Mucosa of descending colon (tissue), 3 donors: ENCODE results near the gene MIPOL1. TPM values are rescaled to one million over a fixed set of nuclear protein-coding genes. Genes with fewer than 3 reads are reported as not detected.
"Not testable (repeated sequence)": the region's sequence is repeated elsewhere in the genome, so short reads cannot be mapped to it uniquely, and the experiment has no call there.

Experiments used
- ATAC-seq: fragments of 200-7000 bp; cut with Tn5 transposase; one replicate; pipeline ENCODE4 v1.9.1; 2020; ENCODE audit warnings: mild to moderate bottlenecking, moderate library complexity
- DNase-seq, 3 donors: peaks; one replicate each; pipeline ENCODE4 v3.0.0-alpha.2; 2020
- H3K36me3 ChIP-seq: fragments of 200-600 bp; one replicate; pipeline ENCODE4 v1.8.0; 2021; ENCODE audit warnings: low read depth, mild to moderate bottlenecking
- H3K4me1 ChIP-seq: fragments of 200-600 bp; one replicate; pipeline ENCODE4 v1.8.0; 2021; ENCODE audit warnings: low read depth, mild to moderate bottlenecking
- H3K4me3 ChIP-seq: fragments of 200-600 bp; one replicate; pipeline ENCODE4 v1.8.0; 2021; ENCODE audit warnings: mild to moderate bottlenecking
- H3K9me3 ChIP-seq: fragments of 200-600 bp; one replicate; pipeline ENCODE4 v1.8.0; 2021; ENCODE audit warnings: mild to moderate bottlenecking
- CTCF ChIP-seq: fragments of 200-600 bp; IDR thresholded peaks from one replicate; pipeline ENCODE4 v1.8.0; 2022; ENCODE audit warnings: antibody characterized with exemption, mild to moderate bottlenecking
- intact Hi-C, 2 donors: fragments of 100-400 bp; cut with DNase I in 1 of 2; cut with micrococcal nuclease in 1 of 2; formaldehyde crosslinking; loops; one replicate each; pipeline versions ENCODE4 v1.11.0 to v1.11.1; 2022; cut with DNase I, micrococcal nuclease
- total RNA-seq, 3 donors: library from RNA; stranded (reverse); fragmentation: NEBNext Ultra II Directional in 2 of 3; extraction: Animal tissue kit (Norgen Biotek cat#: 25700) in 2 of 3; gene quantifications; one replicate each; pipeline versions ENCODE4 v1.2.1 to v1.2.4, GENCODE V29; 2021 to 2023
- donor health status: DM: no; HTN: no; CAD: no; lungs with moderate emphysema.
- donor health status: DM: no; HTN: no; CAD: no.
- donor health status: DM: no; HTN: yes; CAD: no.

Gene MIPOL1
- total RNA-seq, 3 donors from 2014 or later, result 5.5 to 12.0 (median 11.7) TPM

GRCh38 chr14:37185670-37186069, 12.1 kb upstream of the MIPOL1 start:
- no peak overlapping the region for H3K4me3 ChIP-seq
- intact Hi-C loops, result no loop called here
- no peak for ATAC-seq
- no peaks in the 10 kb centered on the region for H3K9me3 ChIP-seq
- DNase-seq, result no peak
- no peaks in the 10 kb centered on the region for H3K4me1 ChIP-seq
- no peaks in the 10 kb centered on the region for H3K36me3 ChIP-seq
- TF ChIP-seq CTCF, result no peak

DNA sequence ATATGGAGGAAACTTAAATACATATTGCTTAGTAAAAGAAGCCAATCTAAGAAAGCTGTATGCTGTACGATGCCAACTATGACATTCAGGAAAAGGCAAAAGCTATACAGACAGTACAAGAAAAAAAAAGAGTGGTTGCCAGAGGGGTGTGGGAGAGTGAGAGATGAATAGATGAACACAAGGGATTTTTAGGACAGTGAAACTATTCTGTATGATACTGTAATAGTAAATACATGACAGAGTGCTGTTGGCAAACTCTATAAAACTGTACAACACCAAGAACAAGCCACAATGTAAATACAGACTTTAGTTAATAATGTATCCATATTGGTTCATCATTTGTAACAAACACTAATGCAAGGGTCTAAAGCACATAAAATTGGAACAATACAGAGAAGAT, 10.9 kb upstream of the MIPOL1 start:
- no peak for DNase-seq
- Histone ChIP-seq H3K4me1 (no peaks in the 10 kb centered on the region), H3K4me3 (no peak overlapping the region), H3K36me3 (no peaks in the 10 kb centered on the region), H3K9me3 (no peaks in the 10 kb centered on the region)
- no peak for TF ChIP-seq CTCF
- intact Hi-C loops, result no loop called here
- no peak for ATAC-seq

DNA sequence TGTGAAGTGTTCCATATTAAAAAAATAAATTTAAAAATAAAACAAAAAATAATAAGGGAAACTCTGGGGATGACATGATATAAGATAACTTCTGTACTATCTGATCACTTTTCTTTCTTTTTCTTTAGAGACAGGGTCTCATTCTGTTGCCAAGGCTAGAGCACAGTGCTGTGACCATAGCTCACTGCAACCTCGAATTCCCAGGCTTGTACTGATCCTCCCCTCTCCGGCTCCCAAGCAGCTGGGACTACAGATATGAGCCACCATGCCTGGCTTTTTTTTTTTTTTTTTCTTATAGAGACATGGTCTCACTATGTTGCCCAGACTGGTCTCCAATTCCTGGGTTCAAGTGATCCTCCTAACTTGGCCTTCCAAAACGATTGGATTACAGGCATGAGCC, 10.4 kb upstream of the MIPOL1 start:
- H3K4me1 ChIP-seq, result no peaks in the 10 kb centered on the region
- no peaks in the 10 kb centered on the region for H3K36me3 ChIP-seq
- TF ChIP-seq CTCF, result no peak
- ATAC-seq (no peak), DNase-seq (no peak)
- no peak overlapping the region for H3K4me3 ChIP-seq
- no peaks in the 10 kb centered on the region for H3K9me3 ChIP-seq
- intact Hi-C loops, result no loop called here

GRCh38 chr14:37187840-37188577, 9.7 kb upstream of the MIPOL1 start:
- H3K4me3 ChIP-seq, H3K36me3 ChIP-seq, H3K9me3 ChIP-seq, ATAC-seq, intact Hi-C loops, DNase-seq, H3K4me1 ChIP-seq: not testable (repeated sequence)

GRCh38 chr14:37189733-37190132, 8.0 kb upstream of the MIPOL1 start:
- H3K4me3 ChIP-seq, H3K36me3 ChIP-seq, DNase-seq, H3K9me3 ChIP-seq, intact Hi-C loops, H3K4me1 ChIP-seq, ATAC-seq: not testable (repeated sequence)

GRCh38 chr14:37194698-37195097, 3.0 kb upstream of the MIPOL1 start:
- Histone ChIP-seq H3K4me1 (no peaks in the 10 kb centered on the region), H3K9me3 (no peaks in the 10 kb centered on the region), H3K36me3 (no peaks in the 10 kb centered on the region), H3K4me3 (no peak overlapping the region)
- ATAC-seq, result no peak
- intact Hi-C loops, result no loop called here
- no peak for TF ChIP-seq CTCF
- no peak for DNase-seq

GRCh38 chr14:37195327-37195726, 2.4 kb upstream of the MIPOL1 start:
- ATAC-seq, result no peak
- H3K9me3 ChIP-seq, result no peaks in the 10 kb centered on the region
- H3K36me3 ChIP-seq, result no peaks in the 10 kb centered on the region
- intact Hi-C loops, result no loop called here
- no peaks in the 10 kb centered on the region for H3K4me1 ChIP-seq
- DNase-seq, result no peak
- TF ChIP-seq CTCF, result no peak
- no peak overlapping the region for H3K4me3 ChIP-seq
